Stimulated activated CD4-positive, alpha-beta T cell treated with anti-CD3 and anti-CD28 coated beads, Interleukin-2, amount 100 ng/mL, for 4 hours (primary cell): ENCODE data around the gene WDFY1.
A peak's percentile ranks its signal among the peaks of the same experiment; 100 is the strongest.

Source experiments
- DNase-seq: peaks from one replicate; pipeline ENCODE4 v3.0.0-alpha.2; 2020; ENCODE audit warnings: low read depth

The WDFY1 gene

GRCh38 chr2:223856584-223856983 is 88.6 kb downstream of the WDFY1 start:
- DNase-seq = no peak

DNA sequence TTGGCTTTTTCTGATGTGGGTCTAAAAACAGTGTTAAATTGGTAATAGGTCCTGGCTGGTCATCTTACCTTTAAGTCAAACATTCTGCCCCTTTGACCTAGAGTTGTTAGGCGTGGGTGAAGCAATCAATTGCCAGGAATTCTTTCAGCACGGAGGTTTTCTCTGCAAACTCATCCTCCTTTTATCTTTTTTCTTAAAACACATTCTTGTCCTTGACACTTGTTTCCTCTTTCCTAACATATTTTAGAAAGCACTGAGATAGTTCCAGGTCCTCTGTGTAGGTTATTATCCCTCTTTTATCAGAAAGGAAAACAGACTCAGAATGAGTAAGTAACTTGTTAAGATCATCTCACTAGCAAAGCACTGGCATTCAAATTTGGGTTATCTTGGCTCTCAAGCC is 89.1 kb downstream of the WDFY1 start:
- no peak for DNase-seq

DNA sequence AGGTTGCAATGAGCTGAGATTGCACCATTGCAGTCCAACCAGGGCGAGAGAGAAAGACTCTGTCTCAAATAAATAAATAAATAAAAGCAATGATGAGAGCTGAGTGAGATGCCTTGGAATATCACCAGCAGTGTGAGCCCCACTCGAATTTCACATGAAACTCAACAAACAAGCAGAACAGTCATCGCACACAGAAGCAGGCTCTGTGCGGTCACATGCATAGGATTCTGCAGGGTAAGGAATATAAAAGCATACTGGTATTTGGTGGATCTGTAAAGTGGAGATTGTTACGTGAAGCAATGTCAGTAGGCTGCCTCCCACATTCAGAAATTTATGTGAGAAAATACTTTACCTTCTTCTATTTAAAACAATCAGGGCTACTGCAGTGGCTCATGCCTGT is 89.7 kb downstream of the WDFY1 start:
- no peak for DNase-seq

DNA sequence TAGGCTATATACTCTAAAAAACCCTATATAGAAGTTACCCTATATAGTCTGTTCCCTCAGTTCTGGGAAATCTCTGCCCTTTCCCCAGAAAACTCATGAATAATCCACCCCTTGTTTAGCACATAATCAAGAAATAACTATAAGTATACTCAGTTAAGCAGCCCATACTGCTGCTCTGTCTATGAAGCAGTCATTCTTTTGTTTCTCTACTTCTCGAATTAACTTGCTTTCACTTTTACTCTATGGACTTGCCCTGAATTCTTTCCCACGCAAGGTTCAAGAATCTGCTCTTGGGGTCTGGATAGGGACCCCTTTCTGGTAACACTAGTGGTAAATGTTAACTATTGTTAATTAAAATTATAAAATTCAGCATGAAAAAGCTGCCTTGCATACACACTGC is 90.4 kb downstream of the WDFY1 start:
- no peak for DNase-seq

GRCh38 chr2:223853425-223853837 is 91.7 kb downstream of the WDFY1 start:
- no peak for DNase-seq

- no peak for DNase-seq
These were observed 92.8 kb downstream of the WDFY1 start for GRCh38 chr2:223852281-223852795.

- no peak for DNase-seq
These were observed 97.7 kb downstream of the WDFY1 start for GRCh38 chr2:223847410-223847809.

DNA sequence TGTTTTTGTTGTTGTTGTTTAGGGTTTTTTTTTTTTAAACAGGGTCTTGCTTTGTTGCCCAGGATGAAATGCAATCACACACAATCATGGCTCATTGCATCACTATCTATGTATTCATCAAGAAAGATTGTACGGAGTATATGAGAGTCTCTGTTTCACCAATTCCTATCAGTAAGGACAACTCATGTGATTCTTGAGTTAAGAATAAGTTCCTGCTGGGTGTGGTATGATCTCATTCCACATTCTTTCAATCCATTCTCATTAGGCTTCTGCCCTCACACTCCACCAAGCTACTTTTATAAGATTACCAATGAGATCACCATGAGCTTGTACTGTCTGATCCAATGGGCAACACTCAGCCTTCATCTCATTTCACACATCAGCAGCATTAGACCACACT is 98.6 kb downstream of the WDFY1 start:
- DNase-seq = no peak

GRCh38 chr2:223841436-223842190 is 103.5 kb downstream of the WDFY1 start:
- DNase-seq = no peak

DNA sequence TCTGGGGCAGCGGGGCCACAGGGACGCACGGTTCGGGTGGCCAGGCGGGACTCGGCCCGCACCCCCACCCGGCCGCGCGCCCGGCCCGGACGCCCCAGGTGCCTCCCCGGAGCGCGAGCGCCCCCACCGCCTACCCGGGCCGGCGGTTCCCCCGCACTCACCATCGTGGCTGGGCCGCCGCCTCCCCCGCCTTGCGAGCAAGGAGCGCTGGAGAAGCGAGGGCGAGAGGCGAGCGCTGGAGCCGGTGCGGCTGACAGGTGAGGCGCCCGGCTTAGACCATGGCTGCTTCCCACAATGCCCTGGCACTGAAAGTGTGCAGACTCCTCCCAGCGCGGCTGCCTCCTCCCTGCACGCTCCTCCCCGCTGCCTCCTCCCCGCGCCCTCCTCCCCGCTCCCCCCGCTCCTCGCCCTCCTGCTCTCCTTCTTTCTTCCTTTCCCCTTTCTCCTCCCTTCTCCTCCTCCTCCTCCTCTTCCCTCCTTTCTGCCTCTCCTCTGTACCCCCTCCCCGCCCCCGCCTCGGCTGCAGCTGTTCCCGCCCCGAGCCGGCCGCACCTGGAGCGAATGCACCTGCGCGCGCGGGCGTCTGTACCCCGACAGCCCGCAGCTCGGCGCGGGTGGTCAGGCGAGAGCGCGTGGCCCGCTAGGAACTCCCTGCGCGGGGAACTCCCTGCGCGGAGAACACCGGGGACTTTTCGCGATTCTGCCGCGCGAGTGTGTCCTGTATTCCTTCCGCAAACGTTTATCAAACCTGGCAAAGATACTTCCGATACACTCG is 107.7 kb downstream of the WDFY1 start, which contains the start of gene AP1S3:
AP1S3 (minus strand) TSS at position 296 of the 775 bp plus-strand sequence; CDS start at position 164, 132 bp downstream.
- DNase-seq = peak; percentile 70

DNA sequence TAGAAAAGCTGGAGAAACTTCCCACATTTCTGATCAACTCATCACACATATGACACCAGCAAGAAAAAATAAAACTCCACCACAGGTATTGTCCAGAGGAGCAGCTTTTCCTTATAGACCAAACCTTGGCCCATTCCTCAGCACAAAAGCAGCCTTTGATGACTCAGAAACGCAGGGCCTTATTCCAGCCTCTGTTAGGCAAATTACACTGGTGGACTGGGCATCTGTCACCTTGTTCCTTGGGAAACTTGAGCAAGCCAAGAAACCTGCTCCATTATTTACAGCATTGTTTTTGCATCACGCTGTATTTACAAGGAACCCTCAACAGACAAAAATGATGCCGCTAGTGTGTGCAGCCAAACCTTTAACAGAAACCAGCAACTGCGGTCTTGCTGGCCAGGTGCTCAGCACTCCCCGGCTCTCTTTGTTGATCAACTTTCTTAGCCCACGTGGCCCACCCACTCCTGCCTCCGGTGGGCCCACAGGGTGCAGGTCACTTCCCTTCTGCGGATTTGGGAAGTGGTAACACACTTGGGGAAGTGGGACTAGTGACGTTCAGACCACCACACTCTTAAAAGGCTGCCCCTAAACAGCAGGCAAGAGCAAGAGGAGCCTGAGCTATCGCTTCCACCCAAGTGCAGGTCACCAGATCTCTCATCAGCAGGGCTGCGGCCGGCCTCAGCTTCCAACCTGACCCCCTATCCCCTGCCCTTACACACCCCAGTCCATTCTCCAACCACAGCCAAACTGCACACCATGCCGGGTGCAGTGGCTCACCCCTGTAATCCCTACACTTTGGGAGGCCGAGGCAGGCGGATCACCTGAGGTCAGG is 109.2 kb downstream of the WDFY1 start:
- no peak for DNase-seq

DNA sequence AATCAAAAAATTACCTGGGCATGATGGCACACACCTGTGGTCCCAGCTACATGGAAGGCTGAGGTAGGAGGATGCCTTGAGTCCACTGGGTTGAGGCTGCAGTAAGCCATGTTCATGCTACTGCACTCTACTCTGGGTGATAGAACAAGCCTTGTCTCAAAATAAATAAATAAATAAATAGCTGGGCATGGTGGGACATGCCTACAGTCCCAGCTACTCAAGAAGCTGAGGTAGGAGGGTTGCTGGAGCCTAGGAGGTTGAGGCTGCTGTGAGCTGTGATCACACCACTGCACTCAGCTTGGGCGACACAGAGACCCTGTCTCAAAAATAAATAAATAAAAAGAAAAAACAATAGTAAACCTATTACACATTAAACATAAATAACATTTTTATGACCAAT is 110.7 kb downstream of the WDFY1 start:
- DNase-seq = no peak

DNA sequence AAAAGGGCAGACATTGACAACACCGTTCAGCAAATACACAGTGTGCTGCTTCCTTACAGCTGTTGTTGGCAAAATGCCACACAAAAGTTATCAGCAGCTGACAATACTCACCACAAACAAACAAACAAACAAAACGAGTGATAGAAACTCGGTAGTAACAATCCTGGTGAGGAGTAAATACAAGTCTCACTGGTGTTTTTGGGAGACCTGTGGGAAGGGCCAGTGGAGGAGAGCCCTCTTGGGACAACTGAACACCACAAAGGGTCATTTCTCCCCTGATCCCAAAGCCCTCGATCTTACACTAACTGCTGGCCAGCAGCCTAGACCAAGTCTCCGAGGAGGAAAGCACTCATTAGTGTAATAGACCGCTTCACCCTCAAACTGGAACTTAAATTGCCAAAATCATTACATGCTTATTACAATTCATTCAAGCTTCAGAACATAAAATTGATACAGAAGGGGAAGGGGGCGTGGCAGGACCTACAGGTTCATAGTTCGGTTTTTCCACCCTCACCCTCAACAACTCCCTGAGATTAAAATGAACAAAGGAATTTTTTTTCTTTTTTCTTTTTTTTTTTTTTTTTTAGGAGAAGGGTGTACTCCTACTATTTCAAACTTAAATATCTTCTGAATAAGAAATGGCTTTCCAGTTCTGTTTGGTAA is 112.8 kb downstream of the WDFY1 start:
- no peak for DNase-seq

- no peak for DNase-seq
These were observed 116.0 kb downstream of the WDFY1 start for GRCh38 chr2:223829128-223829527.

DNA sequence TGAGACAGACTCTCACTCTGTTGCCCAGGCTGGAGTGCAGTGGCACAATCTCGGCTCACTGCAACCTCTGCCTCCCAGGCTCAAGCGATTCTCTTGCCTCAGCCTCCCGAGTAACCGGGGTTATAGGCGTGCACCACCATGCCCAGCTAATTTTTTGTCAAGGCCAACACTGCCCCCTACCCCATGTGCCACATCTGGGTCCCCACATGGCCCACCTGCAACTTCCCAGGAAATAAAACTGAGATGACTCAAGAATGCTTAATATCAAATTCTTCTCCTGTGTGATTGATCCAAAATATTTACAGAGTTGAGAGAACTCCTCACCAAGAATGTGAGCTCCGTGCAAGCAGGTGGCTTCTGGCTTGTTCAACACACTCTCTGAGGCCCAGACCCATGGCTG is 116.8 kb downstream of the WDFY1 start:
- no peak for DNase-seq

DNA sequence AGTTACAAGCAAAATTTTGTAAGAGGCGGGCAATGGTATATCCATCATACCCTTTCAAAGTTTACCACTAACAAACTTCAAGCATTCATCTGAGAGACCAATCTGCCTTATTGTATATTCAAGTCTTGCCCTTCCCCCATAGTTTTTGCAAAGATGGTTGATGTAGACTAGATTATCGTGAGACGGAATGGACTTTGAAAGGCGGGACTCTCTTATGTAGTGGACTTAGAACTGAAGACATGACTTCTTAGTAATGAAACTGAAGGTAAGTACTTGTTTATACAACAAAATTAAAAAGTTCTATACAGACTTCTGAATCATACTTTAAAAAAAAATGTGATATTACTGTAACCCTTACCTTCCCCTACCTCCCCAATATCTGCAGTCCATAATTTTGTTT is 118.1 kb downstream of the WDFY1 start:
- DNase-seq = no peak
